Neural progenitor cell (in vitro differentiated cells): Measurements from ENCODE around the gene WWTR1. TPM values are rescaled to one million over a fixed set of nuclear protein-coding genes. Genes with fewer than 3 reads are reported as not detected.

Experiments used
- DNase-seq: peaks from one replicate; pipeline ENCODE4 v3.0.0-alpha.2; 2016; ENCODE audit warnings: low spot score
- H2AFZ ChIP-seq: fragments of 200-600 bp; sonication (generic); replicated peaks from 2 replicates; pipeline ENCODE4 v1.6.1; 2016; ENCODE audit warnings: antibody characterized with exemption
- H3F3A ChIP-seq: fragments of 200-600 bp; sonication (generic); 2 replicates; pipeline ENCODE4 v1.6.1; 2016; ENCODE audit warnings: antibody characterized with exemption, low read depth
- H3K27ac ChIP-seq: fragments of 200-600 bp; sonication (generic); 2 replicates; pipeline ENCODE4 v1.5.1; 2016; ENCODE audit warnings: mild to moderate bottlenecking
- H3K27me3 ChIP-seq: fragments of 200-600 bp; sonication (generic); 2 replicates; pipeline ENCODE4 v1.6.1; 2016; ENCODE audit warnings: mild to moderate bottlenecking, moderate library complexity
- H3K36me3 ChIP-seq: fragments of 200-600 bp; sonication (generic); 2 replicates; pipeline ENCODE4 v1.5.1; 2016
- H3K4me1 ChIP-seq: fragments of 200-600 bp; sonication (generic); 2 replicates; pipeline ENCODE4 v1.6.1; 2016; ENCODE audit warnings: mixed run types
- H3K4me2 ChIP-seq: fragments of 200-600 bp; sonication (generic); 2 replicates; pipeline ENCODE4 v1.6.1; 2016
- H3K4me3 ChIP-seq: fragments of 200-600 bp; sonication (generic); 2 replicates; pipeline ENCODE4 v1.5.1; 2016
- H3K79me2 ChIP-seq: fragments of 200-600 bp; sonication (generic); 2 replicates; pipeline ENCODE4 v1.6.1; 2016; ENCODE audit warnings: low read depth
- H3K9ac ChIP-seq: fragments of 200-600 bp; sonication (generic); 2 replicates; pipeline ENCODE4 v1.6.1; 2016
- H3K9me3 ChIP-seq: fragments of 200-600 bp; sonication (generic); 2 replicates; pipeline ENCODE4 v1.5.1; 2016; ENCODE audit warnings: low read depth
- H4K20me1 ChIP-seq: fragments of 200-600 bp; sonication (generic); 2 replicates; pipeline ENCODE4 v1.6.1; 2016; ENCODE audit warnings: low read depth
- H3K27ac Mint-ChIP-seq: 3 replicates; pipeline ENCODE4 v1.8.0; 2021; ENCODE audit warnings: mixed read lengths
- H3K27me3 Mint-ChIP-seq: 2 replicates; pipeline ENCODE4 v1.8.0; 2022; ENCODE audit warnings: low read depth, mild to moderate bottlenecking, inconsistent platforms, moderate library complexity, mixed read lengths; ENCODE audit not compliant: insufficient read depth
- H3K36me3 Mint-ChIP-seq: 3 replicates; pipeline ENCODE4 v1.8.0; 2021; ENCODE audit warnings: mixed read lengths
- H3K4me1 Mint-ChIP-seq: 3 replicates; pipeline ENCODE4 v1.8.0; 2021; ENCODE audit warnings: mixed read lengths
- H3K4me3 Mint-ChIP-seq: 3 replicates; pipeline ENCODE4 v1.8.0; 2021; ENCODE audit warnings: mild to moderate bottlenecking, moderate library complexity, mixed read lengths
- H3K9me3 Mint-ChIP-seq: 3 replicates; pipeline ENCODE4 v1.8.0; 2020; ENCODE audit warnings: mixed read lengths
- CTCF ChIP-seq: fragments of 200-600 bp; sonication (generic); IDR thresholded peaks from 2 replicates; pipeline ENCODE4 v1.5.1; 2017; ENCODE audit warnings: antibody characterized with exemption, mild to moderate bottlenecking
- EZH2 ChIP-seq: fragments of 200-600 bp; sonication (generic); IDR thresholded peaks from 2 replicates; pipeline ENCODE4 v1.6.1; 2017; ENCODE audit warnings: antibody characterized with exemption, mild to moderate bottlenecking, moderate library complexity
- EZH2phosphoT487 ChIP-seq: fragments of 200-600 bp; sonication (generic); IDR thresholded peaks from 2 replicates; pipeline ENCODE4 v1.6.1; 2017; ENCODE audit warnings: antibody characterized with exemption
- total RNA-seq: library from RNA; depleted of rRNA; stranded (reverse); fragments of >200 nt; gene quantifications from 2 replicates; pipeline ENCODE4 v1.2.3, GENCODE V29; 2015; ENCODE audit warnings: low replicate concordance

The WWTR1 gene
- total RNA-seq, 1 donor from 2014 or later = 13.9 TPM

- Histone ChIP-seq H3K9me3 (no peaks in the 10 kb centered on the region), H3K79me2 (no peaks in the 10 kb centered on the region), H3K9ac (no peak overlapping the region), H3K27me3 (no peaks in the 10 kb centered on the region), H4K20me1 (no peaks in the 10 kb centered on the region), H2AFZ (no peak overlapping the region), H3K4me2 (peak overlapping the region; percentile 11), H3K4me3 (no peak overlapping the region), H3K4me1 (peaks cover 37% of the 10 kb centered on the region), H3K27ac (peak overlapping the region; percentile 25), H3F3A (peaks cover 17% of the 10 kb centered on the region), H3K36me3 (no peaks in the 10 kb centered on the region)
- Mint-ChIP-seq H3K27ac (no peak overlapping the region), H3K9me3 (no peaks in the 10 kb centered on the region), H3K4me3 (no peak overlapping the region), H3K36me3 (peaks cover 3% of the 10 kb centered on the region), H3K27me3 (no peaks in the 10 kb centered on the region), H3K4me1 (peaks cover 49% of the 10 kb centered on the region)
- no peak for DNase-seq
- TF ChIP-seq CTCF = no peak
- TF ChIP-seq EZH2 = no peak
- TF ChIP-seq EZH2phosphoT487 = no peak
Measured at GRCh38 chr3:149581248-149581647, 76.6 kb downstream of the WWTR1 start.

GRCh38 chr3:149579838-149580542 is 77.8 kb downstream of the WWTR1 start:
- TF ChIP-seq EZH2 = no peak
- no peak for TF ChIP-seq EZH2phosphoT487
- TF ChIP-seq CTCF = no peak
- no peaks in the 10 kb centered on the region for H3K9me3 Mint-ChIP-seq
- Histone ChIP-seq H3K36me3 (no peaks in the 10 kb centered on the region), H3K4me2 (no peak overlapping the region), H3K27ac (no peak overlapping the region), H4K20me1 (no peaks in the 10 kb centered on the region), H3K27me3 (no peaks in the 10 kb centered on the region), H3K4me3 (no peak overlapping the region), H3K9ac (no peak overlapping the region), H3K79me2 (no peaks in the 10 kb centered on the region), H2AFZ (no peak overlapping the region), H3K9me3 (no peaks in the 10 kb centered on the region), H3F3A (peaks cover 28% of the 10 kb centered on the region), H3K4me1 (peaks cover 47% of the 10 kb centered on the region)
- no peak overlapping the region for H3K4me3 Mint-ChIP-seq
- H3K4me1 Mint-ChIP-seq = peaks cover 56% of the 10 kb centered on the region
- DNase-seq = no peak
- peaks cover 3% of the 10 kb centered on the region for H3K36me3 Mint-ChIP-seq
- H3K27ac Mint-ChIP-seq = no peak overlapping the region
- no peaks in the 10 kb centered on the region for H3K27me3 Mint-ChIP-seq

- Histone ChIP-seq H4K20me1 (no peaks in the 10 kb centered on the region), H3K79me2 (no peaks in the 10 kb centered on the region), H3K36me3 (no peaks in the 10 kb centered on the region), H3K4me2 (no peak overlapping the region), H3K4me1 (peaks cover 43% of the 10 kb centered on the region), H3F3A (peaks cover 28% of the 10 kb centered on the region), H3K27ac (no peak overlapping the region), H3K27me3 (no peaks in the 10 kb centered on the region), H3K4me3 (no peak overlapping the region), H3K9ac (no peak overlapping the region), H3K9me3 (no peaks in the 10 kb centered on the region), H2AFZ (no peak overlapping the region)
- Mint-ChIP-seq H3K9me3 (no peaks in the 10 kb centered on the region), H3K4me3 (no peak overlapping the region), H3K4me1 (peaks cover 52% of the 10 kb centered on the region), H3K36me3 (peaks cover 3% of the 10 kb centered on the region), H3K27me3 (no peaks in the 10 kb centered on the region), H3K27ac (no peak overlapping the region)
- TF ChIP-seq EZH2phosphoT487 (no peak), EZH2 (no peak), CTCF (no peak)
- no peak for DNase-seq
Measured at GRCh38 chr3:149579161-149579560, 78.7 kb downstream of the WWTR1 start.
